ENCODE results near the gene SLC13A3.

The SLC13A3 gene

GRCh38 chr20:46671866-46672542 lies 20.7 kb upstream of the SLC13A3 start:
- H3K27ac ChIP-seq (ENCODE audit: low read depth, low read length), result no peak overlapping the region
- no peak overlapping the region for H3K4me3 ChIP-seq (ENCODE audit: low read length)
- H3K4me2 ChIP-seq (ENCODE audit: low read length), result no peak overlapping the region
- H3K4me1 ChIP-seq (ENCODE audit: control insufficient read depth, low read length), result no peaks in the 10 kb centered on the region
- TF ChIP-seq, protein P1, sequence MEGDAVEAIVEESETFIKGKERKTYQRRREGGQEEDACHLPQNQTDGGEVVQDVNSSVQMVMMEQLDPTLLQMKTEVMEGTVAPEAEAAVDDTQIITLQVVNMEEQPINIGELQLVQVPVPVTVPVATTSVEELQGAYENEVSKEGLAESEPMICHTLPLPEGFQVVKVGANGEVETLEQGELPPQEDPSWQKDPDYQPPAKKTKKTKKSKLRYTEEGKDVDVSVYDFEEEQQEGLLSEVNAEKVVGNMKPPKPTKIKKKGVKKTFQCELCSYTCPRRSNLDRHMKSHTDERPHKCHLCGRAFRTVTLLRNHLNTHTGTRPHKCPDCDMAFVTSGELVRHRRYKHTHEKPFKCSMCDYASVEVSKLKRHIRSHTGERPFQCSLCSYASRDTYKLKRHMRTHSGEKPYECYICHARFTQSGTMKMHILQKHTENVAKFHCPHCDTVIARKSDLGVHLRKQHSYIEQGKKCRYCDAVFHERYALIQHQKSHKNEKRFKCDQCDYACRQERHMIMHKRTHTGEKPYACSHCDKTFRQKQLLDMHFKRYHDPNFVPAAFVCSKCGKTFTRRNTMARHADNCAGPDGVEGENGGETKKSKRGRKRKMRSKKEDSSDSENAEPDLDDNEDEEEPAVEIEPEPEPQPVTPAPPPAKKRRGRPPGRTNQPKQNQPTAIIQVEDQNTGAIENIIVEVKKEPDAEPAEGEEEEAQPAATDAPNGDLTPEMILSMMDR (IDR thresholded peaks at IDR 0.05; ENCODE audit: low read depth, low read length, poor library complexity, severe bottlenecking), result no peak
- no peak for TF ChIP-seq EZH2phosphoT487 (IDR thresholded peaks at IDR 0.05; ENCODE audit: borderline replicate concordance, low read length)
- peaks cover 11% of the 10 kb centered on the region; the same call in 1 of the 2 replicates for H3K27me3 ChIP-seq (ENCODE audit: control insufficient read depth, low read length)
- no peaks in the 10 kb centered on the region for H3K79me2 ChIP-seq (ENCODE audit: control insufficient read depth, low read length)
- H3F3A ChIP-seq (ENCODE audit: control insufficient read depth, insufficient read depth), result no peaks in the 10 kb centered on the region
- H3K9me2 ChIP-seq (replicated peaks; ENCODE audit: control insufficient read depth, low read length), result no peaks in the 10 kb centered on the region
- H3K9me3 ChIP-seq (ENCODE audit: control insufficient read depth, insufficient read depth, low read length), result no peaks in the 10 kb centered on the region
- H3K36me3 ChIP-seq (ENCODE audit: control insufficient read depth, low read length), result no peaks in the 10 kb centered on the region
- H4K20me1 ChIP-seq (ENCODE audit: control insufficient read depth, insufficient read depth, low read depth, low read length), result 0 out of 2 replicates have a peak, but pooled peaks cover 2% of the 10 kb centered on the region

GRCh38 chr20:46670585-46671584 lies 19.6 kb upstream of the SLC13A3 start:
- H3K4me1 ChIP-seq (ENCODE audit: control insufficient read depth, low read length), result no peaks in the 10 kb centered on the region
- H3K9me2 ChIP-seq (replicated peaks; ENCODE audit: control insufficient read depth, low read length), result no peaks in the 10 kb centered on the region
- H3K27me3 ChIP-seq (ENCODE audit: control insufficient read depth, low read length), result peaks cover 11% of the 10 kb centered on the region; the same call in 1 of the 2 replicates
- H4K20me1 ChIP-seq (ENCODE audit: control insufficient read depth, insufficient read depth, low read depth, low read length), result 0 out of 2 replicates have a peak, but pooled peaks cover 2% of the 10 kb centered on the region
- no peaks in the 10 kb centered on the region for H3F3A ChIP-seq (ENCODE audit: control insufficient read depth, insufficient read depth)
- H3K9me3 ChIP-seq (ENCODE audit: control insufficient read depth, insufficient read depth, low read length), result no peaks in the 10 kb centered on the region
- no peak for TF ChIP-seq EZH2phosphoT487 (IDR thresholded peaks at IDR 0.05; ENCODE audit: borderline replicate concordance, low read length)
- TF ChIP-seq, protein P1 (IDR thresholded peaks at IDR 0.05; ENCODE audit: low read depth, low read length, poor library complexity, severe bottlenecking), result no peak
- no peak overlapping the region for H3K4me3 ChIP-seq (ENCODE audit: low read length)
- H3K4me2 ChIP-seq (ENCODE audit: low read length), result no peak overlapping the region
- no peaks in the 10 kb centered on the region for H3K79me2 ChIP-seq (ENCODE audit: control insufficient read depth, low read length)
- no peak overlapping the region for H3K27ac ChIP-seq (ENCODE audit: low read depth, low read length)
- H3K36me3 ChIP-seq (ENCODE audit: control insufficient read depth, low read length), result no peaks in the 10 kb centered on the region

- peaks cover 11% of the 10 kb centered on the region; the same call in 1 of the 2 replicates for H3K27me3 ChIP-seq (ENCODE audit: control insufficient read depth, low read length)
- H3F3A ChIP-seq (ENCODE audit: control insufficient read depth, insufficient read depth), result no peaks in the 10 kb centered on the region
- no peaks in the 10 kb centered on the region for H3K36me3 ChIP-seq (ENCODE audit: control insufficient read depth, low read length)
- no peaks in the 10 kb centered on the region for H3K79me2 ChIP-seq (ENCODE audit: control insufficient read depth, low read length)
- no peaks in the 10 kb centered on the region for H3K9me3 ChIP-seq (ENCODE audit: control insufficient read depth, insufficient read depth, low read length)
- H3K4me1 ChIP-seq (ENCODE audit: control insufficient read depth, low read length), result no peaks in the 10 kb centered on the region
- 0 out of 2 replicates have a peak, but pooled peaks cover 2% of the 10 kb centered on the region for H4K20me1 ChIP-seq (ENCODE audit: control insufficient read depth, insufficient read depth, low read depth, low read length)
- H3K27ac ChIP-seq (ENCODE audit: low read depth, low read length), result no peak overlapping the region
- no peak overlapping the region for H3K4me2 ChIP-seq (ENCODE audit: low read length)
- TF ChIP-seq, protein P1 (IDR thresholded peaks at IDR 0.05; ENCODE audit: low read depth, low read length, poor library complexity, severe bottlenecking), result no peak
- no peak for TF ChIP-seq EZH2phosphoT487 (IDR thresholded peaks at IDR 0.05; ENCODE audit: borderline replicate concordance, low read length)
- no peak overlapping the region for H3K4me3 ChIP-seq (ENCODE audit: low read length)
- H3K9me2 ChIP-seq (replicated peaks; ENCODE audit: control insufficient read depth, low read length), result no peaks in the 10 kb centered on the region
Measured at GRCh38 chr20:46670228-46670584, 18.9 kb upstream of the SLC13A3 start.

Measured in DOHH2 (cell line).